NCI-H1417 treated with DMSO at 0.1 percent for 48 hours (cell line): ENCODE data around the gene CDK11B.
"Not testable (repeated sequence)": the region's sequence is repeated elsewhere in the genome, so short reads cannot be mapped to it uniquely, and the experiment has no call there.

Experiments
- DNase-seq: peaks from one replicate; lab custom pipeline; 2025; lab: John Stamatoyannopoulos, UW

The CDK11B gene

GRCh38 chr1:1662392-1662791 is 3.6 kb upstream of the CDK11B start:
- DNase-seq, result not testable (repeated sequence)

GRCh38 chr1:1648265-1648664 is 10.5 kb downstream of the CDK11B start:
- DNase-seq, result not testable (repeated sequence)

- DNase-seq, result not testable (repeated sequence)
Measured at GRCh38 chr1:1647567-1648241, 11.1 kb downstream of the CDK11B start.

GRCh38 chr1:1646326-1646725 is 12.5 kb downstream of the CDK11B start:
- not testable (repeated sequence) for DNase-seq

- not testable (repeated sequence) for DNase-seq
Measured at GRCh38 chr1:1640711-1641461, 17.9 kb downstream of the CDK11B start.

GRCh38 chr1:1640081-1640480 is 18.7 kb downstream of the CDK11B start:
- not testable (repeated sequence) for DNase-seq

GRCh38 chr1:1639368-1639767 is 19.4 kb downstream of the CDK11B start:
- not testable (repeated sequence) for DNase-seq

GRCh38 chr1:1638528-1638927 is 20.3 kb downstream of the CDK11B start:
- DNase-seq, result not testable (repeated sequence)

GRCh38 chr1:1637479-1637875 is 21.3 kb downstream of the CDK11B start:
- DNase-seq, result not testable (repeated sequence)

- not testable (repeated sequence) for DNase-seq
Measured at GRCh38 chr1:1636621-1637478, 22.0 kb downstream of the CDK11B start.

GRCh38 chr1:1634613-1635012 is 24.2 kb downstream of the CDK11B start:
- not testable (repeated sequence) for DNase-seq

GRCh38 chr1:1633409-1633808 is 25.4 kb downstream of the CDK11B start:
- not testable (repeated sequence) for DNase-seq

- DNase-seq, result no peak
Measured at GRCh38 chr1:1631782-1632420, 26.9 kb downstream of the CDK11B start, which contains the start of gene MMP23B. MMP23B (plus strand) TSS chr1:1632173; CDS start chr1:1632219, 46 bp downstream.

- no peak for DNase-seq
Measured at GRCh38 chr1:1630965-1631781, 27.6 kb downstream of the CDK11B start.

GRCh38 chr1:1630191-1630964 is 28.4 kb downstream of the CDK11B start:
- DNase-seq, result no peak

GRCh38 chr1:1629430-1630190 is 29.2 kb downstream of the CDK11B start:
- DNase-seq, result no peak

- no peak for DNase-seq
Measured at GRCh38 chr1:1628754-1629429, 29.9 kb downstream of the CDK11B start.

GRCh38 chr1:1627829-1628753 is 30.7 kb downstream of the CDK11B start:
- DNase-seq, result no peak
